T1000 (cell line): ENCODE results near the gene BDNF.
"Not testable (repeated sequence)": the region's sequence is repeated elsewhere in the genome, so short reads cannot be mapped to it uniquely, and the experiment has no call there.

Source experiments
- DNase-seq: peaks from one replicate; lab custom pipeline; 2025; ENCODE audit warnings: mixed read lengths; lab: John Stamatoyannopoulos, UW

BDNF gene

DNA sequence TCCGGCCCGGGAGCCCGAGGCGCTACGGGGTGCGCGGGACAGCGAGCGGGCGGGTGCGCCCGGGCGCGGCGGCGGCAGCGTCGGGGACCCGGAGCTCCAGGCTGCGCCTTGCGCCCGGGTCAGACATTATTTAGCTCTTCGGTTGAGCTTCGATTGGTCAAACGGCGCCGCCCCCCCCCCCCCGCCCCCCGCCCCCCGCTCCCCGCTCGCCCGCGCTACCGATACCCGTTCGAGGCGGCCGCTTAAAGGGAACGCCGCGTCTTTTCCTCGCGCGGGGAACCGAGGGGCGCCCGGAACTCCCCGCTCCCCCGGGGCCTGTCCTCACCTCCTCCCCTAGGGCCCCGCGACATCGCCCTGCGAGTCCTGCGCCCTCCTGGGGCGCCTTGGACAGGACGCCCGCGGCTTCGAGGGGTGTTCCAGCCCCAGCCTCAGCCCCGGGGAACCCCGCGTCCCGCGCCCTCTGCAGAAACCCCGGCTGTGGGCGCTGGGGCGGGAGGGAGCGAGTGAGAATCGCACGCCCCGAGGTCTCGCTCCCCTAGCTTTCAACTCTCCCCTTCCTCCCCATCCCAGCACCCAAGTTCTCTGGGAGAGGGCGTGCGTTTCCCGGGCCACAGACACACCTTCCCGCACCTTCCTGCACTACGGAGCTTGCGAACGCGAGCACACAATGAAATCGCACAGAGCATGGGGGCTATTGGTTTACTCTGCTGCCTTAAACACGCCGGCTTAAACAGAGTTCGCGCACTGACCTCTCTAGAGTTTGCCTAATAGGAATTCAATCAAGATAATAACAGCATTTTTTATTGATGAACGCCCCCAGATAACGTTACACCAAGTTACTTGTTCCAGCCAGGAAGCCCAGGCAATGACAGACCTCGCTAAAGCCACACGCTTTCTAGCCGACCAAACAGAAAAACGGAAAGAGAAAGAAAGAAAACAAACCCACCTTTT lies at the start of gene BDNF:
Gene BDNF, minus strand, starts transcription at position 105 of the 951 bp plus-strand sequence. CDS start 41,891 bp downstream, outside the sequence.
- DNase-seq: no peak

DNA sequence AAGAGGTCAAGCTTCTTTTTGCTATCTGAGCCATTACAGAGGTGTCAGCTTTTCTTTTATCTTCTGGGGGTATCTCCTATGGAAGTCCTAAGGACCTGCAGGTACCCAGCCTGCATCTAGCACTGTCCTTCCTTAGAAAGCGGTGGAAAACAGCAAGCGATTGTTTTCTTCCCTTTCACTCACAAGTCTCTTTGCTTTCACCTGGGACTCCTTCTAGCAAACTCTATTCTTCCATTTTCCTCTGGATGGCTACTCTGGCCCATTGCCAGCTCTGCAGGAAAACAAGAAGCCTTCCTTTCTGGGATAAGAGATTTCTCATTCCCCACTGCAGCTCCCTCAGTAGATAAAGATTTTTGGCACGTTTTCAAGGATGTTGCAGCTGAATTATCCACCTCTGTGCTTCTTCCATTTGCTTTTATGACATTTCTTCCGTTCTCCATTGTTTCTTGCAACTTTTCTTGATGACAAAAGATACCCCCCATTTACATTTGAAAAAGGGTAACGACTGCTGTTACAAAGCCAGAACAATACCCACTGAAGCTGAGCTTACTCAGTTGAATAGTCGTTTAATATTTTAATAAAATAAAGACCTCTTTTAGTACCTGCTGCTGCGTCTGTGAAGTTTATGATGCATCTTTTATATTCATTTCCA lies 40.2 kb upstream of the BDNF start:
- no peak for DNase-seq

DNA sequence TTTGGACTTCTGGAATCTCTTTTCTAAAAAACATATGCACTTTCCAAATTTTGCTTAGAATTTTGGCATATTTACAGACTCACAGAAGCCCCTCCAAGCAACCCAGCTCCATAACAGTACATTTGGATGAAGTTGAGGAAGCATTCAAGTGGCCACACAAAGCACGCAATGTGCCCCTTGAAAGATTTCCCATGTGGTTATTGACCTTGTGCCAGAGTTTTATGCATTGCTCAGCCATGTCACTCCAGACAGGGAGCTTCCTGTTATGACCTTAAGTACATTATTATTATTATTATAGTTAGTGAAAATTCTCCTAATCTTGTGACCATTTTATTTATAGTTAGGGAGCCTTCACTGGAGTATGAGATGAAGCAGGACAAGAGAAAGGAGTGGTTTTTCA lies 35.0 kb upstream of the BDNF start:
- DNase-seq: no peak

DNA sequence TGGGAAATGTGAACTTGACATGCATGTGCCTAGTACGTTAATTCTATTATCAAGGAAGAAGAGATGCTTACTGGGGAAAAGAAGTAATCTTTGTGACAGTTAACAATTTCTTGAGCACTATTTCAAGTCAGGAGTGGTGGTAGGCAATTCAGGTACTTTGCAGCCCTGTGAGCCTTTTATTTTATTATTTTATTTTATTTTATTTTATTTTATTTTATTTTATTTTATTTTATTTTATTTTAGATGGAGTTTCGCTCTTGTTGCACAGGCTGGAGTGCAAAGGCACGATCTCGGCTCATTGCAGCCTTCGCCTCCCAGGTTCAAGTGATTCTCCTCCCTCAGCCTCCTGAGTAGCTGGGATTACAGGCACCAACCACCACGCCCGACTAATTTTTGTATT lies 31.5 kb upstream of the BDNF start:
- not testable (repeated sequence) for DNase-seq

DNA sequence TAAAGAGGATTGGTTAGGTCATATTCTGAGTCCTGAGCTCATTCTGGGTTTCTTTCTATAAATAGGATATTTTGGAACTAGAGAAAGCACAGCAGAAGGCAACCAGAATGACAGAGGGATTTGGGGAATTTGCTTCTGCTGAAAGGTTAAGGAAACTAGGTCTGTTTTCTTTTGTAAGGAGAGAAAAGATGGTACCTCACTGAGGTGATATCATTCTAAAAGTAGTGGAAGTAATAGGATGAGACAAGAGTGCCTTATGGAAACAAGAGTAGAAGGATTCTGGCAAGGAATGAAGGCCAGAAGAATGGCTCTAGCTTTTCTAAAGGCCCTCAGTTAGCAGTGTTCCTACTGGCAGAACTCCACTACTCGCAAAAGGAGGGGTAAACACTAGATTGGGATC lies 26.7 kb upstream of the BDNF start:
- no peak for DNase-seq

DNA sequence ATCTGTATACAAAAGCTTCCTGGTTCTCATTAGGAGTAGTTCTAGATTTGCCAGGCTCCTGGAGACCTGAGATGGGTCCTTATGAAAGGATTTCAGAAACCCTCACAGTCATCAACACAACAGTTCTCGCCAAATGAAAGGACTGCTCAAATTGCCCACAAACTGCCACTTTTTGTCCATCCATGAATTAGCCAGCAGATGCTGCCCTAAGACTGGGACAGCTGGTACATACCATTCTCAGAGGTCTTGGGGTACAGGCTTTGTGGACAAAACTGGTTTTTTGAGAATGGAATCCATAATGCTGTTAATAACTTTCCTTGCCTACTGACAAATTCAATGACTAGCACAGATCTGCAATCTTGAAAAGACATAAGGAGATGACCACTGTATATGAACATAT lies 23.4 kb upstream of the BDNF start:
- no peak for DNase-seq

DNA sequence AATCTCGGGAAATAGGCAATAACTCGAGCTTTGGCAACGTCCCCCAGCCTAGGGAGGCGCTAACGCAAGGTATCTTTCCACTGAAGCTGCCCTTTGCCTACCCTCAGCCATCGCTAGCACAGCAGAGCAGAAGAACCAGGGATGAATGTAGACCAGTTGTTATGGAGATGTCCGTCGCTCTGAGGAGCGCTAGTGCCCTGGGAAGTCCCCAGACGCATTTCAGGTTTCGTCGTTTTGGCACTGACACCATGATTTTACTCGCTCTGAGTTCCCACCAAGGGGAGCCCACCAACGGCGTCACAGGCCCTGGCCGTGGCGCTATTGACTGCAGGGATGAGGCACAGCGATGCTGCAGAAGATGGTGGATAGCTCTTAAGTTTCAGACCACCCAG lies 22.7 kb upstream of the BDNF start:
- no peak for DNase-seq

DNA sequence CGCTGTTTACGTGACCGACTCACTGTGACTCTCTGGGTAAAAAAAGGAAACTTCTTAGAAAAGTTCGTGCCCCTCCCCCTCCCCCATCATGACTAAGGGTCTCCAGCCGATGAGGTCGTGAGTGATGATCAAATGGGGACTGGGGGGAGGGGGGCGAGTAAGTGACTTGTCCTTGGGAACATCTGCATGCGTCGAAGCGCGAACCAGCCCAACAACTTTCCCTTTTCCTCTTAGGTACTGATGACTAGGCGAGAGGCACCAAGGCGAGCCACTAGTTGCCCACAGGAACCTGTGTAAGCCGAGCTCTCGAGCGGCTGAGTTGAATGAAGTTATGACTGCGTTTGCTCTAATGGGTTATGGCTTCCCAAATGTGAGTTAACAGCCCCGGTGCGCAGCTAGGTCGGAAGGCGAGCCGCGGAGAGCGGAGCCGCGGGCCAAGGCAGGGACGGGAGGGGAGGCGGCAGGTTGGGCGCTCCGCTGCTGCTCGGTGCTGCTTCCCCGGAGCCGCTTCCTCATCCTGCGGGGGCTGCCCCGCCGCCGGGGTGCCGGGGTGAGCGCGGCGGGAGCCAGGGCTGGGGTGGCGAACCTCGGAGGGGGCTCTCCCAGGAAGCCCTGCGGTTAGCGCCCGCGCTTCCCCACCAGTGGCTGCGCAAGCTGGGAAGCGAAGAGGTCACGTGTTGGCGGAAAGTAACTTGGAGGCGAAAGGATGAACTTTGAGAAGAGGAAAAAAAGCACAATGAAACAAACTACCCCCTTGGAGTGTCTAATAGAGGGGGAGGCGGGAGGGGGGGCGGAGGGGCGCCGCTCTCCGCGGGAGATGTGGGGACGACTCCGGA lies 22.1 kb upstream of the BDNF start:
- no peak for DNase-seq

DNA sequence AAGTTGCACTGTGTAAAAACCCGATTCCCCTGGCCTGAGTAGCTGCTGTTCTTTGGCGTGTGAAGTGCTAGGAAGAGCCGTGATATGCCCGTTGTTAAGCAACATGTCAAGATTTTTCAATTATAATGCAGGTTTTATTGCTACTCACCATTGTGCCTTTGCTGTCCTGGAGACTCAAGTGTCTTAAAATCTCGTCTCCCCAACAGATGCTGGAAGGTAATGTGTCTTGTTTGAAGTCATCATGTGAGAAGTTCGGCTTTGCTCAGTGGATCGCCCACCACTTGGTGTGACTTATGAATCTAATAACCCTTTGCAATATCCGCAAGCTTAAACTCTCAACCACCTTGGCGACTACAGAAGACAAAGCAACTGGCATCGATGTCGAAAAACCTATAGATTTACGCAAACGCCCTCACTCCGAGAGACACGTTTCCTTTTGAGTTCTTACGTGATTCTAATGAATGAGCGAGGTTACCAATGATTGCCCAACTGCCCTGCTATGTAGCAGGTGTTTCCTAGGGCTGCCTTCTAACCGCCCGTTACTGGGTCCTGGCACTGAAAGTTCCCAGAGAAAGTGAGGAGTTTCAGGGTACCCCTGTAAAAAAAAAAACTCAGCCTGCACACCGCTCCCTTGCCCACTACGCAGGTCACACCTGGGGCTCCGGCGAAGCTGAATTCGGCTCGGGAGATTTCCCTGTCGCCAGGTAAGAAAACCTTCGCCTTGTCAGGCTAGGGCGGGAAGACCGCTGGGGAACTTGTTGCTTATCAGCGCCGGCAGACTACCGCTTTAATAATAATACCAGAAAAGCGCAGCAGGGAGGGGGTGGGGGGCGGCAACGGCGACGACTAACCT lies 21.2 kb upstream of the BDNF start:
- no peak for DNase-seq

DNA sequence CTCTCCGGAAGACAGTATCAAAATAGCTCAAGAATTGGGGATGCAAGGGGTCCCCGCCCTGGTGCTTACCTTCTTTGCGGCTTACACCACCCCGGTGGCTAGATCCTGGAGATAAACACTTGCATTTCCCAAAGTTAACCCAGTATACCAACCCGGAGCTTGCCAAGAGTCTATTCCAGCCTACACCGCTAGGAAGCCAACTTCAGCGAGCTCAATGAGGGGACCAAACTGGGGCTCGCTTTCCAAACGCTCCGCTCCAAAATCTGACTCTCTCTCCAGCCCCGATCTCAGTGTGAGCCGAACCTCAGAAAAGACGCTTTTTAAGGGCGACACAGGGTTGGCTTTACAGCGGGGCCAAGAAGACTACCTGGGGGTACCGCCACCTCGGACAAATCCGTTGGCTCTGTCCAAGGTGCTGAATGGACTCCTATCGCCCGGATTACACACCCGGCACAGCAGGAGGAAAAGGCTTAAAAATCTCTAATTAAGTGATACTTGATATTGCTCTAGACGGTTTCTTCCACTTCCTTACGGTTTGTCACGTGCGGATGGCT lies 20.1 kb upstream of the BDNF start:
- peak; percentile 29 for DNase-seq

DNA sequence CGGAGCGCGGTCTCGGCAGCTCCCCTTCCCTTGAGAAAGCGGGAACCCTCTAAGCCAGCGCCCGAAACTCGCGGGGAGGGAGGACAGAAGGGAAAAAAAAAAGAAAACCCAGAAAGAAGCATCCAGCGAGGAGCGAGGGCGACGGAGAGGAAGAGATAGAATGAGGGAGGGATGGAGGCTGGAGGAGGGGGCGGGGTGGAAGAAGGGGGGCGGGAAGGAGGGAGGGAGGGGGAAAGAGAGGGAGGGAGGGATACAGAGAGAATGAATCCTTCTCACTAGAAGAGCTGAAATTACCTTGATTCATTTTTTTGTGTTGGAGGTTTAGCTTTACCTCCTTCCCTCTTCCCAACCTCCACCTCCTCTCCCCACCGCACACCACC lies 19.3 kb upstream of the BDNF start:
- DNase-seq: no peak

DNA sequence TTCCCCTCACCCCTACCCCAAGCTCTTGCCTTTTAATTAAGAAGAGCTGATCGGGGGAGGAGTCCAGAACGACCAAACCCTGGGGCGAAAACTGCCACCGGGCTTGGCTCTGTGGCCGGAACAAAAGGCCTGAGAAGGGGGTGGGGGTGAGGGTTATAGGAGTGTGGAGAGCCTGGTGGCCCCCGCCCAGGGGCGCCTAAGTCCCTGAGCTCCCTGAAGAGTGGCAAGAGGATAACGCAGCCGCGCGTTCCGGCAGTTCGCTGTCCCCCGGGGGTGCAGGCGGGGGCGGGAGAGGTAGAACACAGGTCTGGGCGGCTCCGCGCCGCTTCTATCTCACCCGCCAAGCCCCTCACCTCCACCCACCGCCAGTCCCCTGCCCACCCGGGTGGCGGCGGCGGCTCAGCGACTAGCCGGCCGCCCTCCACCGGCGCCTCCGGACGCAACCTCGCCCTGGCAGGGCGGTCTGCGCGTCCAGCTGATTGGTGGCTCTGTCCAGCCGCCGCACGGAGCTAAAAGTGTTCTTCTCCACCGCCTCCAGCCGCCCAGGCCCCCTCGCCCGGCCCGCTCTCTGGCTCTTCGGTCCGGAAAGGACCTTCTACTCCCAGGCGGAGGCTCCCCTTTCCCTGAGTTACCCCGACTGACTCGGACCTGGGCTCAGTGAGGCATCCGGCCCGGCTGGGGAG lies 18.7 kb upstream of the BDNF start:
- peak; percentile 51 for DNase-seq

DNA sequence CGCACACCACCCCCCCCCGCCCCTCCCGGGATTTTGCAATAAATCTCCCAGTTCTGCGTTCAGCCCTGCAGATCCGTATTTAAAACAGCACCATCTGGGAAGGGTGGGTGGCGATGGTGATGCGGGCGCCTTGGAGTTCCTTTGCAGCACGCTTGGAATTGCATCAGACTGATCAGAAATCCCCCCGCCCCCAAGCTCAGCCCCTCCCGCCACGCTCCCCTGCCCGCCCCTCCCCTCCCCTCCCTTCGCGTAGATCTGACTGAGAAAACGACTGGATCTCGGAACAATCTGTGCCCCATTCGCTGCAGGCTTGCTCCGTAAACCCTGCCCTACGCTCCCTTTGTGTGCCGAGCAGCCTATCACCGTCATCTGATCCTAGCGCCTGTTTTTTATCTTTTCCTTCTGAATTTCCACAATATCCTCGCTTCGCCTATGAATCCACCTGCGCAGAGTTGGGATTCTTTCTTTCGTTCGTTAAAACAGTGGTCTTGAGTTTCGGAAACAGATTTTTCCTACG lies 18.1 kb upstream of the BDNF start:
- peak; percentile 58 for DNase-seq

DNA sequence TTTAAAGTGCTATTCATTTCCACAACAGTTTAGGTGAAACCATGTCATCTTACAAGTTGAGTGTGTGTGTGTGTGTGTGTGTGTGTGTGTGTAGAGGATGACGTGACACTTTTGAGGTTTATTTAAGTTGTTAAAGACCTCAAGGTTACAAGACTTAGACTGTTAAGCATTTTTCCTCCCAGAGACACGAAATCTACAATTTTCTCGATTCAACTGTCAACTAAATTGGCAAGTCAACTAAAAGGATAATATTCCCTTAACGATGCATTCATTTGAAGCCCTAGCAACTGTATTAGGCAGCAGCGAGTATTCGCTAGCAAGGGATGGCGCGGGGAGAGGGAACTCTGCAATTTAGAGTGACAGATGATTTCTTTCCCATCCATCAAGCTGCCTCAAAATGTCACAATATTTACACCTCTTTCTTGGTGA lies 17.6 kb upstream of the BDNF start:
- DNase-seq: no peak

DNA sequence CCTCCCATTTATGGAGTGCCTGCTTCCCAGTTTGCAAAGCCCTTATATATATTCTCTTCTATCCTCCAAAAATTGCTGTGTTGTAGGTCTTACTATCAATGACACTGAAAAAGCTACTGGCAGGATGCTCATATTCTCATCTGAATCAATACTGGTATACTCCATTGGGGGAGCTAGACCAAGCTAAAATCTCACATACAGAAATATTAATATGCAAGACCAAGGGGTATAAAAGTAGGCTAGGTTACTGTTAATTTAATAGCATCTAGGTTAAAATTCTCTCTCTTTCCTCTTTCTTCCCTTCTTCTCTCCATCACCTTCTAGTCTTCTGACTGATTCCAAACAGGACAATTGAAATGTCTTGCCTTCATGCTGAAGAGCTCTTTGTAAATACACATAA lies 17.1 kb upstream of the BDNF start:
- no peak for DNase-seq

DNA sequence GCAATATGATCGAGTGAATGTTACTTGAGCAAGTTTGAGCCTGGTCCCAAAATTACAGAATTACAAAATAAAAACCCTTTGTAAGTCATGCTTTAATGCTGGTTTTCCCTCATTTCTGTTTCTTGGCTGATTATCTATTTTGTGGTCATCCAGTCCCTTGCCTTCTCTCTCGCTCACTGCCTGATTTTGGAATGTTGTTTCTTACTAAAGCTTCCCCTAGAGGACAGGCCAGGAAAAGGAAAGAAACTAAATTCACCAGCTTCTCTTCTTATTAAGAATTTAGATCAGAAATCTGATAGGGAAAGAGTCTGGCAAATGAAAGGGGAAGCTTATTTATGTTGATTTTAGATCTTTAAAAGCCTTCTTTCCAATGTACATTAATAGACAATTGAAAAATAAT lies 16.6 kb upstream of the BDNF start:
- DNase-seq: no peak

DNA sequence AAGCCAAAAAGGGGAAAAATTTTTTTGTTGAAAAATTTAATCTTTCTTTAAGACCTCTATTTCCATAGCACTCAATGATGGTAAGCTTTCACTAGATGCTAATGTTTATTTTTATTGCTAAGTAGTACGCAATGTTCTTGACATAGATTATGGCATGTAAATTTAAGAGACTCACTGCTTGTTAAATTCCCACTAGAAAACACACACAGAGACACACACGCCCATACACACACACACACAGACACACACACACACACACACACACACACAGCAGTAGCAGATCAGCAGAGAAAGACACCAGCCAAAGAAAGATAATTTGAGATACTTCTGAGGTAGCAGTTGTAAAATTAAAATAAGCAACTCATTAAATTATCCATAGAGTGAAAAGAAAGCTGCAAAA lies 16.0 kb upstream of the BDNF start:
- DNase-seq: no peak

DNA sequence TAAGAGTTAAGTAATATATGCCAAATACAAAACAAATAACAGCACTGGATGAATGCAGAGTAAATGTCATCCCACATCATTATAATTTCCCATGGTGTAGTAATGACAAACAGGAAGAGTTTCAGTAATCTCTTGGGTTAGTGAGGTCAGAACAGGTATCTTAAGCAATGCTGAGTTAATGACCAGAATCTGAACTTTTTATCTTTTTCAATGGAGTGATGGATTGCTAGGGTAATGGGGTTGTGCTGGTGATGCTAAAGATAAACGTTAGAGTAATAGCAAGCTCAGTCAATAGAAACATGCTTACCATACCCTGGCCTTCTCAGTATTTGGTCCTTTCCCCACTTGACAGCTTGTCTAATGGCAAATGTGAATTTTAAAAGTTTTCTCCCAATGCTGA lies 11.5 kb upstream of the BDNF start:
- DNase-seq: no peak

DNA sequence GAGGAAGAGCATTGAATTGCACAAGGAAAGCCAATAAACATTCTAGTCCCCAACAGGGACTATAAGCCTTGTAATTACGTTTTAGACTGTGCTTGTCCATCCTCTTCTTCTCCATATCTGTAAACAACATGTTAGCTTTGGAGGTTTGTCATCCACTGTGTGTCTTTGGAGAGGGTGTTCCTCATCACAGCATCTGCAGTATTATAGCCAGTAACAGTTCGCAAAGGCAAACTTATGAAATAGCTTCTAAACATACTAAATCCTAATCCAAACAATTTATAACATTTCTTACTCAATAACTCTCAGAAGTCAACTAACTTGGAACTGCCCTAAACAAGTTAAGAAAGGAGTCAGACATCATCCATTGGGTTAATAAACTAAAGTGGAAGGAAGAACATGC lies 10.3 kb upstream of the BDNF start:
- DNase-seq: no peak

DNA sequence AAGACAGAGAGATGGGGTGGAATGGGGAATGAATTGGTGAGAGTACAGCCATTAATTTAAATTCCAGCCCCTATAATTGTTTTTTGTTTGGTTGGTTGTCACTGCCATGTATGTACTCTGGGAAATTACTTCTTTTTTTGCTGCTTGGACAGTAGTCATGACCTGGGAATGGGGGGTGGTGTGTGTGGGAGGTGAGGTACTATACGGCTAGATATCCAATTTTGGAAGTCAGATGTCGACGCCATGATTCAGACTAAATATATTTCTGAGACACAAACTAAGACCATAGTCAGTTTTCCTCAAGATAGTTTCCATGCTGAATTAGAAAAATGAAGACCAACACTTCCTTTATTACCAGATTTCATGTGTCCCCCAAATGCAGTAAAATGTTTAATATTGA lies 7.4 kb upstream of the BDNF start:
- no peak for DNase-seq
